HCT116 (cell line): ENCODE measurements around the gene PTGS1.
A peak's percentile ranks its signal among the peaks of the same experiment; 100 is the strongest.

Experiments
- CEBPB ChIP-seq: IDR thresholded peaks from 2 replicates; pipeline ENCODE4 v1.6.1; 2012; ENCODE audit warnings: low read depth
- CTCF ChIP-seq, 3 experiments: fragments of 200-600 bp in 1 of 3; sonication (generic) in 1 of 3; IDR thresholded peaks in 2 of 3; conservative IDR thresholded peaks in 1 of 3; 2 replicates each; pipeline ENCODE4 v1.5.1; 2012 to 2017; ENCODE audit warnings: low read depth in 2 of 3, low read length in 2 of 3, antibody characterized with exemption in 1 of 3, borderline replicate concordance in 1 of 3, control low read depth in 1 of 3, mild to moderate bottlenecking in 1 of 3, mixed read lengths in 1 of 3, mixed run types in 1 of 3, moderate library complexity in 1 of 3; ENCODE audit not compliant: insufficient read depth in 1 of 3
- EZH2 ChIP-seq: fragments of 200-600 bp; sonication (generic); IDR thresholded peaks from 2 replicates; pipeline ENCODE4 v1.6.1; 2017; ENCODE audit warnings: antibody characterized with exemption, mixed run types
- JUND ChIP-seq: IDR thresholded peaks from 2 replicates; pipeline ENCODE4 v1.6.1; 2012
- POLR2A ChIP-seq: IDR thresholded peaks from 2 replicates; pipeline ENCODE4 v1.7.0; 2011; ENCODE audit warnings: borderline replicate concordance; ENCODE audit not compliant: insufficient read depth, insufficient read length; ENCODE audit errors: extremely low read depth
- POLR2AphosphoS5 ChIP-seq: IDR thresholded peaks from 2 replicates; pipeline ENCODE4 v1.6.1; 2011; ENCODE audit warnings: mild to moderate bottlenecking, low read depth, low read length, moderate library complexity
- RAD21 ChIP-seq: IDR thresholded peaks from 2 replicates; pipeline ENCODE4 v1.6.1; 2012; ENCODE audit warnings: low read depth, mild to moderate bottlenecking
- REST ChIP-seq: IDR thresholded peaks from 2 replicates; pipeline ENCODE4 v1.6.1; 2012; ENCODE audit warnings: low read depth
- SIN3A ChIP-seq: IDR thresholded peaks from 2 replicates; pipeline ENCODE4 v1.6.1; 2012; ENCODE audit warnings: low read depth
- SP1 ChIP-seq: IDR thresholded peaks from 2 replicates; pipeline ENCODE4 v1.6.1; 2012; ENCODE audit warnings: low read depth
- YY1 ChIP-seq: IDR thresholded peaks from 2 replicates; pipeline ENCODE4 v1.6.1; 2011; ENCODE audit warnings: low read length, low read depth, moderate library complexity, mild to moderate bottlenecking; ENCODE audit not compliant: insufficient replicate concordance; ENCODE audit errors: extremely low read depth

GRCh38 chr9:122402403-122402871, 31.6 kb downstream of the PTGS1 start:
- TF ChIP-seq YY1 (peak; percentile 45), CTCF (IDR thresholded peaks at IDR 0.05 in 2 of 3, conservative IDR thresholded peaks at IDR 0.05 in 1 of 3; ENCODE audit: borderline replicate concordance in 1 of 3, insufficient read depth in 1 of 3, low read depth in 2 of 3, low read length in 2 of 3) (no peak), POLR2AphosphoS5 (peak; percentile 67; the same call in 1 of the 2 replicates), REST (no peak), POLR2A (no peak), RAD21 (no peak; the same call in 1 of the 2 replicates), CEBPB (peak; percentile 50; the same call in 1 of the 2 replicates), SIN3A (0 out of 2 replicates have a peak, but pooled peaks have one; percentile 48), JUND (peak; percentile 100), EZH2 (no peak), SP1 (peak; percentile 97)
